Neural progenitor cell (in vitro differentiated cells): ENCODE measurements around the gene TTLL9. TPM values are rescaled to one million over a fixed set of nuclear protein-coding genes. Genes with fewer than 3 reads are reported as not detected.
A peak's percentile ranks its signal among the peaks of the same experiment; 100 is the strongest.

ENCODE experiments used
- DNase-seq: peaks from one replicate; pipeline ENCODE4 v3.0.0-alpha.2; 2016; ENCODE audit warnings: low spot score
- H2AFZ ChIP-seq: fragments of 200-600 bp; sonication (generic); replicated peaks from 2 replicates; pipeline ENCODE4 v1.6.1; 2016; ENCODE audit warnings: antibody characterized with exemption
- H3F3A ChIP-seq: fragments of 200-600 bp; sonication (generic); 2 replicates; pipeline ENCODE4 v1.6.1; 2016; ENCODE audit warnings: antibody characterized with exemption, low read depth
- H3K27ac ChIP-seq: fragments of 200-600 bp; sonication (generic); 2 replicates; pipeline ENCODE4 v1.5.1; 2016; ENCODE audit warnings: mild to moderate bottlenecking
- H3K27me3 ChIP-seq: fragments of 200-600 bp; sonication (generic); 2 replicates; pipeline ENCODE4 v1.6.1; 2016; ENCODE audit warnings: mild to moderate bottlenecking, moderate library complexity
- H3K36me3 ChIP-seq: fragments of 200-600 bp; sonication (generic); 2 replicates; pipeline ENCODE4 v1.5.1; 2016
- H3K4me1 ChIP-seq: fragments of 200-600 bp; sonication (generic); 2 replicates; pipeline ENCODE4 v1.6.1; 2016; ENCODE audit warnings: mixed run types
- H3K4me2 ChIP-seq: fragments of 200-600 bp; sonication (generic); 2 replicates; pipeline ENCODE4 v1.6.1; 2016
- H3K4me3 ChIP-seq: fragments of 200-600 bp; sonication (generic); 2 replicates; pipeline ENCODE4 v1.5.1; 2016
- H3K79me2 ChIP-seq: fragments of 200-600 bp; sonication (generic); 2 replicates; pipeline ENCODE4 v1.6.1; 2016; ENCODE audit warnings: low read depth
- H3K9ac ChIP-seq: fragments of 200-600 bp; sonication (generic); 2 replicates; pipeline ENCODE4 v1.6.1; 2016
- H3K9me3 ChIP-seq: fragments of 200-600 bp; sonication (generic); 2 replicates; pipeline ENCODE4 v1.5.1; 2016; ENCODE audit warnings: low read depth
- H4K20me1 ChIP-seq: fragments of 200-600 bp; sonication (generic); 2 replicates; pipeline ENCODE4 v1.6.1; 2016; ENCODE audit warnings: low read depth
- H3K27ac Mint-ChIP-seq: 3 replicates; pipeline ENCODE4 v1.8.0; 2021; ENCODE audit warnings: mixed read lengths
- H3K27me3 Mint-ChIP-seq: 2 replicates; pipeline ENCODE4 v1.8.0; 2022; ENCODE audit warnings: low read depth, mild to moderate bottlenecking, inconsistent platforms, moderate library complexity, mixed read lengths; ENCODE audit not compliant: insufficient read depth
- H3K36me3 Mint-ChIP-seq: 3 replicates; pipeline ENCODE4 v1.8.0; 2021; ENCODE audit warnings: mixed read lengths
- H3K4me1 Mint-ChIP-seq: 3 replicates; pipeline ENCODE4 v1.8.0; 2021; ENCODE audit warnings: mixed read lengths
- H3K4me3 Mint-ChIP-seq: 3 replicates; pipeline ENCODE4 v1.8.0; 2021; ENCODE audit warnings: mild to moderate bottlenecking, moderate library complexity, mixed read lengths
- H3K9me3 Mint-ChIP-seq: 3 replicates; pipeline ENCODE4 v1.8.0; 2020; ENCODE audit warnings: mixed read lengths
- EZH2 ChIP-seq: fragments of 200-600 bp; sonication (generic); IDR thresholded peaks from 2 replicates; pipeline ENCODE4 v1.6.1; 2017; ENCODE audit warnings: antibody characterized with exemption, mild to moderate bottlenecking, moderate library complexity
- EZH2phosphoT487 ChIP-seq: fragments of 200-600 bp; sonication (generic); IDR thresholded peaks from 2 replicates; pipeline ENCODE4 v1.6.1; 2017; ENCODE audit warnings: antibody characterized with exemption
- total RNA-seq: library from RNA; depleted of rRNA; stranded (reverse); fragments of >200 nt; gene quantifications from 2 replicates; pipeline ENCODE4 v1.2.3, GENCODE V29; 2015; ENCODE audit warnings: low replicate concordance
- TF ChIP-seq, protein P1 (sequence below): fragments of 200-600 bp; sonication (generic); IDR thresholded peaks from 2 replicates; pipeline ENCODE4 v1.5.1; 2017; ENCODE audit warnings: antibody characterized with exemption, mild to moderate bottlenecking

Gene TTLL9
- total RNA-seq, 1 donor from 2014 or later, result not detected

DNA sequence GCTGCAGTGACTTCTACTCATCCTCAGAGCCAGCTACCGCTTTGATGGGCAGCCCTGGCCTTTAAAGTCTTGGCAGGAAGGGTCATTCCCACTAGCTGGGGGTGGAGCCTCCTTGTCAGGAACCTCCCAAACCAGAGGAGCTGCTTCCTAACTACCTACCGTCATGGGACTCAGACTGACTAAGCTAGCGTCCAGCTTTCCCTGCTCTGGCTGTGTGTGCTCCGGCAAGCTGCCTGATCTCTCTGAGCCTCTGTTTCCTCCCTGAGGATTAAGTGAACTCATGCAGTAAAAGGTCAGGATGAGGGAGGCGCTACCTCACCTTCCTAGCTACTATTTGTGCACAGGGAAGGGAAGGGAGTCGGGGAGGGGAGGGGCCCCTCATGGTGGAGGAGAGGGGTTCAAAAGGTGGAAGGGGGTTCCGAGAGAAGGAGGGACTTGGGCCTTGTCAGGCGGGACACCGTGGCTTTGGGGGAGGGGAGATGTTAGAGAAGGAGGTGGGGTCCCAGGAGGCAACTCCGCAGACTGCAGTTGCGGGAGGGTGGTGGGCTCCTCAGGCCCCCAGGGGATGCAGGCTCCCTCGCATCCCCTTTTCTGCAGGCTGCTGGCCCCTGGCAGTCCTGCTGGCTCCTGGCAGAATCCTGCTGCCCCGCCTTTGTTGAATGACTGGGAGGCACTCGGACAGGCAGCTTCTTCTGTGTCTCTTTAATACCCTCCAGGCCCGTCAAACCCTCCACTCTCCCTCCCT, 9.9 kb upstream of the TTLL9 start:
- peak overlapping the region; percentile 96 for H3K4me2 ChIP-seq
- H3F3A ChIP-seq, result peaks cover 28% of the 10 kb centered on the region
- no peaks in the 10 kb centered on the region for H3K9me3 ChIP-seq
- DNase-seq, result peak; percentile 87
- H3K27me3 ChIP-seq, result peaks cover 6% of the 10 kb centered on the region
- H2AFZ ChIP-seq, result peak overlapping the region; percentile 54
- H3K79me2 ChIP-seq, result no peaks in the 10 kb centered on the region
- no peak overlapping the region for H3K27ac ChIP-seq
- no peaks in the 10 kb centered on the region for H3K36me3 Mint-ChIP-seq
- peak overlapping the region; percentile 82 for H3K4me3 Mint-ChIP-seq
- peak overlapping the region; percentile 43 for H3K9ac ChIP-seq
- H3K4me1 ChIP-seq, result peaks cover 11% of the 10 kb centered on the region
- no peaks in the 10 kb centered on the region for H4K20me1 ChIP-seq
- peak overlapping the region; percentile 83 for H3K4me3 ChIP-seq
- peaks cover 30% of the 10 kb centered on the region for H3K4me1 Mint-ChIP-seq
- H3K9me3 Mint-ChIP-seq, result no peaks in the 10 kb centered on the region
- no peak overlapping the region for H3K27ac Mint-ChIP-seq
- TF ChIP-seq, protein P1, sequence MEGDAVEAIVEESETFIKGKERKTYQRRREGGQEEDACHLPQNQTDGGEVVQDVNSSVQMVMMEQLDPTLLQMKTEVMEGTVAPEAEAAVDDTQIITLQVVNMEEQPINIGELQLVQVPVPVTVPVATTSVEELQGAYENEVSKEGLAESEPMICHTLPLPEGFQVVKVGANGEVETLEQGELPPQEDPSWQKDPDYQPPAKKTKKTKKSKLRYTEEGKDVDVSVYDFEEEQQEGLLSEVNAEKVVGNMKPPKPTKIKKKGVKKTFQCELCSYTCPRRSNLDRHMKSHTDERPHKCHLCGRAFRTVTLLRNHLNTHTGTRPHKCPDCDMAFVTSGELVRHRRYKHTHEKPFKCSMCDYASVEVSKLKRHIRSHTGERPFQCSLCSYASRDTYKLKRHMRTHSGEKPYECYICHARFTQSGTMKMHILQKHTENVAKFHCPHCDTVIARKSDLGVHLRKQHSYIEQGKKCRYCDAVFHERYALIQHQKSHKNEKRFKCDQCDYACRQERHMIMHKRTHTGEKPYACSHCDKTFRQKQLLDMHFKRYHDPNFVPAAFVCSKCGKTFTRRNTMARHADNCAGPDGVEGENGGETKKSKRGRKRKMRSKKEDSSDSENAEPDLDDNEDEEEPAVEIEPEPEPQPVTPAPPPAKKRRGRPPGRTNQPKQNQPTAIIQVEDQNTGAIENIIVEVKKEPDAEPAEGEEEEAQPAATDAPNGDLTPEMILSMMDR, result no peak
- TF ChIP-seq EZH2phosphoT487 (no peak), EZH2 (no peak)
- H3K36me3 ChIP-seq, result no peaks in the 10 kb centered on the region
- H3K27me3 Mint-ChIP-seq, result peaks cover 6% of the 10 kb centered on the region

GRCh38 chr20:31861135-31861384, 9.4 kb upstream of the TTLL9 start:
- H3K36me3 ChIP-seq, result no peaks in the 10 kb centered on the region
- no peaks in the 10 kb centered on the region for H4K20me1 ChIP-seq
- peak overlapping the region; percentile 43 for H3K9ac ChIP-seq
- H3K36me3 Mint-ChIP-seq, result no peaks in the 10 kb centered on the region
- H3K27ac Mint-ChIP-seq, result no peak overlapping the region
- H3K4me2 ChIP-seq, result peak overlapping the region; percentile 96
- peaks cover 35% of the 10 kb centered on the region for H3K4me1 Mint-ChIP-seq
- no peaks in the 10 kb centered on the region for H3K9me3 Mint-ChIP-seq
- no peak for DNase-seq
- peaks cover 11% of the 10 kb centered on the region for H3K27me3 Mint-ChIP-seq
- peaks cover 6% of the 10 kb centered on the region for H3K27me3 ChIP-seq
- TF ChIP-seq, protein P1, result no peak
- TF ChIP-seq EZH2phosphoT487 (no peak), EZH2 (no peak)
- H2AFZ ChIP-seq, result peak overlapping the region; percentile 54
- H3K4me3 ChIP-seq, result peak overlapping the region; percentile 83
- H3K4me1 ChIP-seq, result peaks cover 11% of the 10 kb centered on the region
- H3K9me3 ChIP-seq, result no peaks in the 10 kb centered on the region
- H3K4me3 Mint-ChIP-seq, result peak overlapping the region; percentile 82
- H3F3A ChIP-seq, result peaks cover 28% of the 10 kb centered on the region
- no peaks in the 10 kb centered on the region for H3K79me2 ChIP-seq
- no peak overlapping the region for H3K27ac ChIP-seq

DNA sequence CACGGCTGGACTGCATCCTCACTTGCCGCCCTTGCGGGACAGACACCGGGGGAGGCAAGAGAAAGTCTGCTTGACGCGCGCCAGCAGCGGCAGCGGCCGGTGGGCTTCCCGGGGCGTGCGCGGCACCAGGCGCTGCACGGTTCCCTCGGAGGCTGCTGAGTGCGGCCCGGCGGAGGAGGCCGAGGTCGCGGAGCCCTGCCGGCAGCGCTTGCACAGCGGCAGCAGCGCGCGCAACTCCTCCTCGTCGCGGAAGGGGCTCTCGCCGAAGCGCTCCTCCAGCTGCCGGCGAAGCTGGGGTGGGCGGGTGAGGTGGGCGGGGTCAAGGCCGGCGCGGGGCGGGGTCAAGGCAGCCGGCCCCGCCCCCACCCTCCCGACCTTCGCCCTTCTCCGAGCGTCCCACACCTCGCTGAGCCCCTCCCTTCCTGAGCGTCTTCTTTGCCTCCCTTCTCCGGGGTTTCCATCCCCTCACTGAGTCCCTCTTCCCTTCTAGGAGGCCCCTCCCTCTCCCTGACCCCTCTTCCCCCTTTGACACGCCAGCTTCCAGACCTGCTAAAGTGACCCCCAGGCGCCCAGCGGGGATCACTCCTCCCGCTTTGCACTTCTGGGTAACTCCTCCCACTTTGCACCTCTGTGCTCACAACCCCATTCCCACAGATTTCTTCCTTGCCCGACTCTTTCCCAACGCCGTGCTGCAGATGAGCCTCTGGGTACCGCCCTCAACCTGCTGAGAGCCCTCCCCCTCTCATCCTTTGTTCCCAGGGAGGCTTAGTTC, 8.9 kb upstream of the TTLL9 start:
- peaks cover 28% of the 10 kb centered on the region for H3F3A ChIP-seq
- H3K4me2 ChIP-seq, result peak overlapping the region; percentile 96
- peak overlapping the region; percentile 43 for H3K9ac ChIP-seq
- no peaks in the 10 kb centered on the region for H3K36me3 ChIP-seq
- H3K4me1 ChIP-seq, result peaks cover 11% of the 10 kb centered on the region
- TF ChIP-seq EZH2phosphoT487 (no peak), EZH2 (no peak)
- TF ChIP-seq, protein P1, result peak; percentile 6
- peak overlapping the region; percentile 83 for H3K4me3 ChIP-seq
- H3K9me3 ChIP-seq, result no peaks in the 10 kb centered on the region
- H3K9me3 Mint-ChIP-seq, result no peaks in the 10 kb centered on the region
- no peak overlapping the region for H3K27ac ChIP-seq
- H3K27me3 ChIP-seq, result peaks cover 6% of the 10 kb centered on the region
- H3K27ac Mint-ChIP-seq, result peak overlapping the region; percentile 88
- H3K36me3 Mint-ChIP-seq, result no peaks in the 10 kb centered on the region
- peaks cover 35% of the 10 kb centered on the region for H3K4me1 Mint-ChIP-seq
- H3K4me3 Mint-ChIP-seq, result peak overlapping the region; percentile 89
- DNase-seq, result peak; percentile 96
- no peaks in the 10 kb centered on the region for H4K20me1 ChIP-seq
- no peaks in the 10 kb centered on the region for H3K79me2 ChIP-seq
- H3K27me3 Mint-ChIP-seq, result peaks cover 14% of the 10 kb centered on the region
- H2AFZ ChIP-seq, result peak overlapping the region; percentile 69
